CD4-positive, alpha-beta T cell treated with Interleukin-15 for 1 hour (primary cell): Measurements from ENCODE around the gene TMEM254.
"Not testable (repeated sequence)": the region's sequence is repeated elsewhere in the genome, so short reads cannot be mapped to it uniquely, and the experiment has no call there.

Experiments
- DNase-seq: peaks from one replicate; pipeline ENCODE4 v3.0.0-alpha.2; 2020

TMEM254 gene, protein sequence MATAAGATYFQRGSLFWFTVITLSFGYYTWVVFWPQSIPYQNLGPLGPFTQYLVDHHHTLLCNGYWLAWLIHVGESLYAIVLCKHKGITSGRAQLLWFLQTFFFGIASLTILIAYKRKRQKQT

GRCh38 chr10:80078448-80079311, at the start of gene TMEM254:
Gene TMEM254, plus strand, starts transcription at chr10:80078665. Its CDS starts 35 bp downstream, at chr10:80078700.
- DNase-seq = peak; percentile 89

- not testable (repeated sequence) for DNase-seq
Measured at GRCh38 chr10:80029205-80029604, 49.3 kb upstream of the TMEM254 start.

- DNase-seq = not testable (repeated sequence)
Measured at GRCh38 chr10:80029865-80030264, 48.6 kb upstream of the TMEM254 start.

DNA sequence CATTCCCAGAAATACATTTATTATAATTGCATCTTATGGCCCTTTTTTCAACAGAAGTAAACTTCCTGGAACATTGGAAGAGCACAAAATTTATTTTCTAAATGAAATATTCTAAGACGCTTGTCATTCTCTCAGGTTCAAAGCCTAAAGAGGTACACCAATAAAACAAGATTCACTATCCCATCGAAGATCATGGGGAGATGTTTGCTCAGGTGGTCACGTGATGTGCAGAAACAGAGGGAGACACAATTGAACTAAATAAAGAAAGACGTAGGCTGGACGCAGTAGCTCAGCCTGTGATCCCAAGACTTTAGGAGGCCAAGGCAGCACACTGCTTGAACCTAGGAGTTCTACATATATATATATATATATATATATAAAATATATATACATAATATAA, 46.0 kb upstream of the TMEM254 start:
- no peak for DNase-seq

- not testable (repeated sequence) for DNase-seq
Measured at GRCh38 chr10:80034766-80035165, 43.7 kb upstream of the TMEM254 start.

DNA sequence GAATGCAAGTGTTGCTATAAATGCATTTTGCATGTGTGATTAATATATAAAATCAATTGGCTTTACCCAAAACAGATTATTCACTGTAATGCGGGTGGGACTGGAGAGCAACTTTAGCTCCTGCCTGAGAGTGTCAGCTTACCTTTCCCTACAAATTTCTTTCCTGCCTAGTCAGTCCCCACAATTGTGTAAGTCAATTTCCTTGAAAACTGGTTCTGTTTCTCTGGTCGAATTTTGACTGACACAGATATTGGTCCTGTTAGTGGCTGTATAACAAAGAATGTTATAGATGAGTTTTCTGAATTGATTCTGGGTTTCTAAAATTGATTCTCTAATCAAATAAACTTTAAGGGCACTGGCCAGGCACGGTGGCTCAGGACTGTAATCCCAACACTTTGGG, 43.0 kb upstream of the TMEM254 start:
- DNase-seq = not testable (repeated sequence)

DNA sequence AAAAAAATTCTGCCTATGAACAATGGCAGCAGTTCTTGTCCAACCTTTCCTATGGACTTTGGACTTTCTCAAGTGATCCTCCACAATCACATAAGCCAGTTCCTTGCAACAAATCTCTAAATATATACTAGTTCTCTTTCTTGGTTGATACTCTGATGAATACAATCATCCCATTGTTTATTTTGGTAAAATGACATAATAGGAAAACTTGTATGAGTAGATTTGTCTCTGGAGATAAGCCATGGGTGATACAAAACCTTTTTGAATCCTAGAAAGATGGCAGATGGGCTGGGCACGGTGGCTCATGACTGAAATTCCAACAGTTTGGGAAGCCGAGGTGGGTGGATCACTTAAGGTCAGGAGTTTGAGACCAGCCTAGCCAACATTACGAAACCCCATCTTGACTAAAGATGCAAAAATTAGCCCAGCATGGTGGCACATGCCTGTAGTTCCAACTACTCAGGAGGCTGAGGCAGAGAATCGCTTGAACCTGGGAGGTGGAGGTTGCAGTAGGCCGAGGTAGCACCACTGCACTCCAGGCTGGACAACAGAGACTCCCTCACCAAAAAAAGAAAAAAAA, 41.5 kb upstream of the TMEM254 start:
- not testable (repeated sequence) for DNase-seq

- not testable (repeated sequence) for DNase-seq
Measured at GRCh38 chr10:80038226-80038625, 40.2 kb upstream of the TMEM254 start.

- no peak for DNase-seq
Measured at GRCh38 chr10:80041162-80041561, 37.3 kb upstream of the TMEM254 start.

DNA sequence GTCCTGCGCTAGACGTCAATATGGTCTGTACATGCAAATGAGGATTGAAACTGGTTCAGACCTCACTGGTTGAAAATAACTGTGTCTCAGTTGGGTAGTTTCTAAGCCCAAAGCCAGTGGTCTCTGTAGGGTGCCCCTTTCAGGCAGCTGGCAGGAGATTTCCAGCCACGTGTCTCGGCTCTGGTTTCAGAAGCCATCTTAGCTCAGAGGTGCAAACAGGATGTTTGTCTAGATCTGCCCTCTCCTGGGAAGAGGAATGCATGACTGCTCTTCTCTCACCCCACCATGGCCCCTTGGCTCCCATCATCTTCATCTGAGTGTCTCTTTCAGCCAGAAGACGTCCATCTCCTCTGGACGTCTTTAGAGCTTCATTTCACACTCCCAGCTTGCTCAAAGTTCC, 33.5 kb upstream of the TMEM254 start:
- DNase-seq = not testable (repeated sequence)

DNA sequence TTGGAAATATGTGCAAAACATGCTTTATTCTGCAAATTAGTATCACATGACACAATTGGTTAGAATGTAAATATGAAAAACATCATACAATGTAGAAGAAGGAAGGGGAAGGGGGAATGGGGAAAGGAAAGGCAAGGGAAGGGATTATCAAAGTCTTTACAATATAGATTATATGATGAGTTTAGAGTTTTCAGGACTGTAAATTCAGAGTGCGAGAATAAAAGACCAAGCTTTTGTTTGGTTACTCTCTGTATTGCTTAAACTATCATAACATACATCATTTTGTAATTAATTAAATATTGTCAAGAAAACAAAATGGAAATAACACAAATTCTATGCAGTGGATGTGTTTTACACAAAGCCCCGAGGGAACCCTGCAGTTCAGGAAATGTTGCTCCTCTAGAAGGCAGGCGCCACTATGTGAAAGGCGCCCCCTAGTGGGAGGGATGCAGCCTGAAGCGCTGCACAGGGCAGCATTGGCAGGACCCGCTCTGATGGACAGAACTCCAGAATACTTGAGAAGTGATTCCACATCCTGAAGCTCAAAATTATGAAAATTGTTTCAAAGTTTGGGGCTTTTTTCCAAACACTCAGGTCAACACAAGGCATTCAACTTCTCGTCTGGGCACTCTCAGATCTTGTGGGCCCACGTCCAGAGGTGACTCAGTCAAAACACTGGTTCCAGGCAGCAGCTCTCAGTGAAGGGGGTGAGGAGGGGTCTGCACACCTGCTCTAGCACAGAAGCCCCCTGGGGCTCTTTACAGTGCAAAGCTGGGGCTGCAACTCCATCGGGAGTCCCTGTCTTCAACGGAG, 31.6 kb upstream of the TMEM254 start:
- peak; percentile 63 for DNase-seq

- DNase-seq = no peak
Measured at GRCh38 chr10:80050752-80051151, 27.7 kb upstream of the TMEM254 start.

DNA sequence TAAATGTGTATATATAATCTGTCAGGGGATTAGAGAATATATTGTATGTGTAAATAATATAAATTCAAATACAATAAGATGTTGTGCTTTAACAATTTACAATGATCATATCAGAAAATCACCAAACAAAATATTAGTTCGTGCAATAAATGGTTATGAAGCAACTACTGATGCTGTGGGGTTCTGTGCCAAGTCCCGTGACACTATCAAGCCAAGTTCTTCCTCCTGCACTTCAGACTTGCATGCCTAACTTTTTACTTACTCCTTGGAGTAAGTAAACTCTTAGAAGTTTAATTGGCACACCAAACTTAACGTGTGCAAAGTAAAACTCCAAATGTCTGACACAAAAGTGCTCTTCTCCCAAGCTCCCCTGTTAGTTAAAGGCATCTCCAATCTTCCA, 26.5 kb upstream of the TMEM254 start:
- DNase-seq = no peak

DNA sequence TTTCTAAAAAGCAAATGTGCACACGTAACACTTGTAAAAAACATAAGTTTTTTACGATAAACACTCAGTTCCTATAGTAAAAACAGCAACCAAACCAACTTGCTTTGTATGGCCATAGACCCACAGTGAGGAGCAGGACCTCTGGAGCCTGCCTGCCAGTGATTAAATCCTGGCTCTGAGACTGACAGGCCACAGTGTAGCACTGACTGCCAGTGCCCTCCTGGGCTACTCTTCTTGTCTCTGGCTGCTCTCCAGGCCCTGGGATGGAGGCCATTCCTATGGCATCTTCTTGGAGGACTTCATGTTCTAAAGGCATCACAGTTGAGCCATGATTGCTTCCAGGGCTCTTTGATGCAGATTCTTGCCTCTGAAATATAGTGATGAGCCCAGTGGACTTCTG, 22.7 kb upstream of the TMEM254 start:
- DNase-seq = no peak

- DNase-seq = no peak
Measured at GRCh38 chr10:80057171-80057570, 21.3 kb upstream of the TMEM254 start.

DNA sequence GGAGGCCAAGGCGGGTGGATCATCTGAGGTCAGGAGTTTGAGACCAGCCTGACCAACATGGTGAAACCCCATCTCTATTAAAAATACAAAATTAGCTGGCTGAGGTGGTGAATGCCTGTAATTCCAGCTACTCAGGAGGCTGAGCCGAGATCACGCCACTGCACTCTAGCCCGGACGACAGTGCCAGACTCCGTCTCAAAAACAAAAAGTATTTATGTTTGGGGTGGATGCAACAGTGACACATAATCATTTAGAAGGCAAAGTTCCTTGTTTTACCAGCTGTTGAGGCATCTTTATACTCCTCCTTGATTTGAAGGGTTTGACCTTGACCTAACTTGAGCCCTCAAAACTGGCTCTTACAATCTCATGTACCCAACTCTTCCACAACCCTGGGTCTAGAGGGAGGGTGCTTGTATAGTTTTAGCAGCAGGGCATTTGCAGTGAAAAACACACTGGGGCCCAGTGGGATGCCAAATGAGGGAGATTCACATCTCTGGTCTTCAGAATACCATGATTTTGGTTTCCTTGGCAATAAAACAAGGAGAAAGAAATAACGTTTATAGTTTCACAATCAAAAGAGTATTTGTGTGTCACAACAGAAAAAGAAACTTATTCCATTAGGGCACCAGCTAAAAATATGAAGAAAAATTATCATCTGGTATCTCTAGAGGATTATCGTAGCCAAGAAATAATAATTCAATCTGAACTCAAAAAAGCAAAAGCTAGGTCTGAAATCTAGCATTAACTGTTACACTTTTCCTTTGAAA, 14.2 kb upstream of the TMEM254 start:
- no peak for DNase-seq

GRCh38 chr10:80066809-80067208, 11.7 kb upstream of the TMEM254 start:
- no peak for DNase-seq

DNA sequence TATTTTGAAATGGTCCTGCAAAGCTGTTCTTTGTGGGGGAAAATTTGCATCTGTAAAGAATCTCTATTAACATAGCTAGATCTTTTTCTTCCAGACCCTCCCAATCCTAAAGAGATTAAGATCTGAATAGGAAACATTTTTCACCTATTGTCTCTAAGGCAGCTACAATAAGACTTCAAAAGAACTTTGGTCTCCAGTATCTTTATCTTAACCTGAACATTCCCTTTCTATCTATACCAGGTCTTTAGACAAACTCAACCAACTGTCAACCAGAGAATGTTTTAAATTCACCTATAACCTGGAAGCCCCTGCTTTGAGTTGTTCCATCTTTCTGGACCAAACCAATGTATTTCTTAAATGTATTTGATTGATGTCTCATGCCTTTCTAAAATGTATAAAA, 10.6 kb upstream of the TMEM254 start:
- not testable (repeated sequence) for DNase-seq

GRCh38 chr10:80068270-80068669, 10.2 kb upstream of the TMEM254 start:
- no peak for DNase-seq

- no peak for DNase-seq
Measured at GRCh38 chr10:80070057-80070456, 8.4 kb upstream of the TMEM254 start.

DNA sequence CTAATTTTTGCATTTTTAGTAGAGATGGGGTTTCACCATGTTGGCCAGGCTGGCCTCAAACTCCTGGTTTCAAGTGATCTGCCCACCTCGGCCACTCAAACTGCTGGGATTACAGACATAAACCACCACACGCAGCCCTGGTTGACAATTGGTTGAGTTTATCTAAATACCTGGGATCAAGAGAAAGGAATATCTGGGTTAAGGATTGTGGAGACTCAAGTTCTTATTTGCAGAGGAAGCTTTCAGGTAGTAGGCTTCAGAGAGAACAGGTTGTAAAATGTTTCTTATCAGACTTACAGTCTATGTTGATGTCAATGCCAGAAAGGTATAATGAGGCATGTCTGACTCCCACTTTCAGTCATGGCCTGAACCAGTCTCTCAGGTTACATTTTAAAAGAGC, 5.9 kb upstream of the TMEM254 start:
- no peak for DNase-seq

DNA sequence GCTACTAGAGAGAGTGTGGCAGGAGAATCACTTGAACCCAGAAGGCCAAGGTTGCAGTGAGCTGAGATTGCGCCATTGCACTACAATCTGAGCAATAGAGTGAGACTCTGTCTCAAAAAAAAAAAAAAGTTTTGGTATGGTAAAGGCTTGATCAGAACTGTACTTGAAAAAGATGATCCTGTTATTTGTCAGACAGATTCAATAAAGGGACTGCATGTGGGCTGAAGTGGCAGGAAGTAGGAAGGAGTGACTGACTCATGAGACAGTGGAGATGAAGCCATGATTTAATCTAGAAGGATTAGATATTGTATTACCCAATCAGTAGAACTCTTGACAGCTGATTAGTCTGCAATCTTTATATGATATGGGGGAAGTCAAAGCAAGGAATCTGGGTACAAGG, 2.7 kb upstream of the TMEM254 start:
- DNase-seq = no peak
